ENCODE results near the gene WDR89.
"Not testable (repeated sequence)": the region's sequence is repeated elsewhere in the genome, so short reads cannot be mapped to it uniquely, and the experiment has no call there.

Gene WDR89

GRCh38 chr14:63641473-63642228 lies at the start of gene WDR89:
Gene WDR89, minus strand, starts transcription at chr14:63641871. Its CDS starts 41,929 bp downstream, at chr14:63599942.
- peak; percentile 100 for DNase-seq

GRCh38 chr14:63689132-63689531 lies 47.5 kb upstream of the WDR89 start:
- no peak for DNase-seq

GRCh38 chr14:63686926-63687325 lies 45.3 kb upstream of the WDR89 start:
- no peak for DNase-seq

- DNase-seq, result no peak
Measured at GRCh38 chr14:63685401-63685800, 43.7 kb upstream of the WDR89 start.

- no peak for DNase-seq
Measured at GRCh38 chr14:63682727-63683593, 41.3 kb upstream of the WDR89 start.

GRCh38 chr14:63678536-63678935 lies 36.9 kb upstream of the WDR89 start:
- no peak for DNase-seq

- DNase-seq, result no peak
Measured at GRCh38 chr14:63677891-63678379, 36.3 kb upstream of the WDR89 start.

- no peak for DNase-seq
Measured at GRCh38 chr14:63676615-63677014, 34.9 kb upstream of the WDR89 start.

- no peak for DNase-seq
Measured at GRCh38 chr14:63673886-63674497, 32.3 kb upstream of the WDR89 start.

GRCh38 chr14:63673255-63673654 lies 31.6 kb upstream of the WDR89 start:
- DNase-seq, result no peak

- DNase-seq, result no peak
Measured at GRCh38 chr14:63672417-63673180, 30.9 kb upstream of the WDR89 start.

- no peak for DNase-seq
Measured at GRCh38 chr14:63671987-63672386, 30.3 kb upstream of the WDR89 start.

GRCh38 chr14:63670692-63671091 lies 29.0 kb upstream of the WDR89 start:
- no peak for DNase-seq

GRCh38 chr14:63666335-63666734 lies 24.7 kb upstream of the WDR89 start:
- no peak for DNase-seq

- no peak for DNase-seq
Measured at GRCh38 chr14:63663428-63664341, 22.0 kb upstream of the WDR89 start.

- DNase-seq, result no peak
Measured at GRCh38 chr14:63662776-63663175, 21.1 kb upstream of the WDR89 start.

- DNase-seq, result not testable (repeated sequence)
Measured at GRCh38 chr14:63661881-63662280, 20.2 kb upstream of the WDR89 start.

GRCh38 chr14:63659726-63660125 lies 18.1 kb upstream of the WDR89 start:
- DNase-seq, result no peak

GRCh38 chr14:63656194-63656593 lies 14.5 kb upstream of the WDR89 start:
- DNase-seq, result no peak

- no peak for DNase-seq
Measured at GRCh38 chr14:63654936-63655335, 13.3 kb upstream of the WDR89 start.

GRCh38 chr14:63654346-63654745 lies 12.7 kb upstream of the WDR89 start:
- no peak for DNase-seq

GRCh38 chr14:63652406-63652805 lies 10.7 kb upstream of the WDR89 start:
- no peak for DNase-seq

Data from DMS79 (cell line).